ENCODE data around the gene KCNA1.
A peak's percentile ranks its signal among the peaks of the same experiment; 100 is the strongest.

Gene KCNA1

DNA sequence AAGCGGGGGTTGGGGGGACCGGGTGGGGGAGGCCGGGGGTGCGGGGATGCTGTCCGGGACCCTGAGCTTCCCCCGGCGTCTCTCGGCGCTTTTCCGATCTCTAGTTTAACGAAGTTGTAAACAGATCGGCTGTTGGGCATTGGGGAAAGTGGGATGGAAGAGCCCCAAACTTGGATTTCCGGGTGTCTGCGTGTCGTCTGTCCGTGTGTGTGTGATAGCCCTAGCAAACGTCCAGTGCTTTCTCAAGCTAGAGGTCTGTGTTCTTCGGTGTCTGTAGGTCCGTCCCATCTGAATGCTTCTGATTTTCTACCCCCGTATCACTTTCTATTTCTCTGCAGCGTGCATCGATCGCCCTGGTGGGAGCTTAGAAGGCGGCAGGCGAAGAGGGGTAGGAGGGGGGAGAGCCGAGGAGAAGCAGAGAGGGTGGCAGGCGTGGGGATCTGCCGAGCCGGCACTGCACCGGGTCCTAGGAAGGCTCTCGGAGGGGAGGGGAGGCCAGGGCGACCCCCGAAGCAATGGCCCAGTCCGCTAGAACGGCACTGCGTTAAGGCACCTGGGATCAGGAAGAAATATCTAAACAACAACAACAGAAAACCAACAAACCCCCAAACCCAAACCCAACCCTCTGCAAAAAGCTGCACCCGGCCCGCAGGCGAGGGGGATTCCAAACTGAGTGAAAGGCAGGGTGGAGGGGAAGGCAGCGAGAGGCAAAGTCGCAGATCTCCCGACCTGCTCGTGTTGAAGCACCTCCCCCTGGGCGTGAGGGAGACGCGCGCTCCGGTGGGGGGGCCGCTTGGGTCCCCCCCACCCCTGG lies 1.0 kb downstream of the KCNA1 start:
- 10% methylated on average over 26 to 35 of the region's 49 CpGs for WGBS, 2 experiments (ENCODE audit: insufficient coverage in 2 of 2)
- Histone ChIP-seq H3K4me3 (ENCODE audit: extremely low read depth, insufficient read depth, low read length, poor library complexity, severe bottlenecking) (peak overlapping the region; percentile 35), H3K27ac (ENCODE audit: low read depth, low read length, severe bottlenecking) (no peak overlapping the region), H3K9me3 (ENCODE audit: control insufficient read depth, low read length) (no peaks in the 10 kb centered on the region), H3K4me1 (ENCODE audit: control insufficient read depth, insufficient read depth, low read length, poor library complexity, severe bottlenecking) (peaks cover 6% of the 10 kb centered on the region), H3K36me3 (ENCODE audit: control insufficient read depth, insufficient read depth, low read length) (no peaks in the 10 kb centered on the region)

- Histone ChIP-seq H3K27ac (ENCODE audit: low read depth, low read length, severe bottlenecking) (no peak overlapping the region), H3K4me1 (ENCODE audit: control insufficient read depth, insufficient read depth, low read length, poor library complexity, severe bottlenecking) (peaks cover 6% of the 10 kb centered on the region), H3K9me3 (ENCODE audit: control insufficient read depth, low read length) (no peaks in the 10 kb centered on the region), H3K4me3 (ENCODE audit: extremely low read depth, insufficient read depth, low read length, poor library complexity, severe bottlenecking) (no peak overlapping the region), H3K36me3 (ENCODE audit: control insufficient read depth, insufficient read depth, low read length) (no peaks in the 10 kb centered on the region)
- 91 to 94% methylated on average over 45 to 60 of the region's 61 CpGs for WGBS, 2 experiments (ENCODE audit: insufficient coverage in 2 of 2)
Measured at GRCh38 chr12:4911316-4911994, 1.8 kb downstream of the KCNA1 start.

- Histone ChIP-seq H3K4me3 (ENCODE audit: extremely low read depth, insufficient read depth, low read length, poor library complexity, severe bottlenecking) (no peak overlapping the region), H3K9me3 (ENCODE audit: control insufficient read depth, low read length) (no peaks in the 10 kb centered on the region), H3K27ac (ENCODE audit: low read depth, low read length, severe bottlenecking) (no peak overlapping the region), H3K4me1 (ENCODE audit: control insufficient read depth, insufficient read depth, low read length, poor library complexity, severe bottlenecking) (no peaks in the 10 kb centered on the region), H3K36me3 (ENCODE audit: control insufficient read depth, insufficient read depth, low read length) (no peaks in the 10 kb centered on the region)
- 89% methylated on average over 2 of the region's 4 CpGs for WGBS, 2 experiments (ENCODE audit: insufficient coverage in 2 of 2)
Measured at GRCh38 chr12:4914720-4915119, 5.0 kb downstream of the KCNA1 start.

GRCh38 chr12:4915752-4916151 lies 6.0 kb downstream of the KCNA1 start:
- H3K36me3 ChIP-seq (ENCODE audit: control insufficient read depth, insufficient read depth, low read length): no peaks in the 10 kb centered on the region
- no peak overlapping the region for H3K27ac ChIP-seq (ENCODE audit: low read depth, low read length, severe bottlenecking)
- no peaks in the 10 kb centered on the region for H3K9me3 ChIP-seq (ENCODE audit: control insufficient read depth, low read length)
- no peak overlapping the region for H3K4me3 ChIP-seq (ENCODE audit: extremely low read depth, insufficient read depth, low read length, poor library complexity, severe bottlenecking)
- H3K4me1 ChIP-seq (ENCODE audit: control insufficient read depth, insufficient read depth, low read length, poor library complexity, severe bottlenecking): no peaks in the 10 kb centered on the region
- 91 to 93% methylated on average over 3 of the region's 4 CpGs for WGBS, 2 experiments (ENCODE audit: insufficient coverage in 2 of 2)

DNA sequence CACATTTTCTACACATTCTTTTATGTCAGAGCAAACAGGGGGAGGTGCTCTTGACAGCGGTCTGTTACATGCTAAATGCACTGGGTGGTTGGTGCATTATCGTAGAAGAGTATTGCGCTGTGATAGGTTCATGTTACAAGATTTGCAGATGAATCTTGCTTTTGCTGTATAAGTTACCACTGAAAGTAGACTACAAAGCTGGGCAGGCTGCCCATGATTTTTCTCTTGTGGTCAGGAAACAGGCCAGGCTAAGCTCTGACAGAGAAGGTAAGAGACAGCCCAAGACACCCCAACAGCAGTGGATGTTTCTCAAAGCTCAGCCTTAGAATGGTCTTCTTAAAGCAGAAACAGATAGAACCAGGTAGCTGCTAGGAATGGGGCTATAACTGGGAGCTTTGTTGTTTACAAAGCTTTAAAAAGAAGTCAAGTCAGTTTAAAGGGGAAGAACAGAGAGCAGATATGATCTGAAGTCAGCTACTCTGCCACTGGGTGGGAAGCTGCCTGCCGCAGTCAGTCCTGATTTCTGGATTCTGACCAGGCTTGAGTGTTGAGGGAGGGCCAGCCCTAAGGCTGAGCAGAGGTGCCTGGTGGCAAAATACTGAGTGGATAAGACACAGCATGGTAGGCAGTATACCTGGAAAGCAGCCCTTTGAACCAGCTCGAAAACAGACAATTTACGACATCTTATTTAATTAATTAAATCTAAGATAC lies 9.4 kb downstream of the KCNA1 start:
- Histone ChIP-seq H3K4me3 (ENCODE audit: extremely low read depth, insufficient read depth, low read length, poor library complexity, severe bottlenecking) (no peak overlapping the region), H3K36me3 (ENCODE audit: control insufficient read depth, insufficient read depth, low read length) (no peaks in the 10 kb centered on the region), H3K4me1 (ENCODE audit: control insufficient read depth, insufficient read depth, low read length, poor library complexity, severe bottlenecking) (no peaks in the 10 kb centered on the region), H3K9me3 (ENCODE audit: control insufficient read depth, low read length) (no peaks in the 10 kb centered on the region), H3K27ac (ENCODE audit: low read depth, low read length, severe bottlenecking) (no peak overlapping the region)
- WGBS, 2 experiments (ENCODE audit: insufficient coverage in 2 of 2): 87 to 97% methylated on average over 3 to 4 of the region's 6 CpGs

- 94 to 100% methylated on average over 6 of the region's 6 CpGs for WGBS, 2 experiments (ENCODE audit: insufficient coverage in 2 of 2)
- H3K36me3 ChIP-seq (ENCODE audit: control insufficient read depth, insufficient read depth, low read length): no peaks in the 10 kb centered on the region
- H3K4me1 ChIP-seq (ENCODE audit: control insufficient read depth, insufficient read depth, low read length, poor library complexity, severe bottlenecking): no peaks in the 10 kb centered on the region
- no peaks in the 10 kb centered on the region for H3K9me3 ChIP-seq (ENCODE audit: control insufficient read depth, low read length)
- H3K27ac ChIP-seq (ENCODE audit: low read depth, low read length, severe bottlenecking): no peak overlapping the region
- no peak overlapping the region for H3K4me3 ChIP-seq (ENCODE audit: extremely low read depth, insufficient read depth, low read length, poor library complexity, severe bottlenecking)
Measured at GRCh38 chr12:4932576-4932975, 22.9 kb downstream of the KCNA1 start.

DNA sequence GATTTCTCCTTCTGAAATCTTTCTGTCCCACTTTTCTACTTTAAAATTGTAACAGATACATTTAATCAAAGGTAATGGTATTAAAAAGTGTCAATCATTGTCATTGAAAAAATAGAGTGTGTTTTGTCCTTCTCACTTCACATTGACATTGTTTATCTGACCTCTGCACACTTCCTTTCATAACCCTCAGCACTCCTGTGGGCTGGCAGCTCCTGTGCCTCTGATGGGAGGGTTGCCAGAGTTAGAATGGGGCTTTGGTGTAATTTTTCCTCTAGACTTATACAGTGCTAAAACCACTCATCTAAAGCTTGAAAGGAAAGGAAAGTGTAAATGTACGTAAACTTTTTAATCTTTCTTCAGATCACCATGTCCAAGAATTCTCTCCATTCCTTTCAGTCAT lies 23.7 kb downstream of the KCNA1 start:
- Histone ChIP-seq H3K4me1 (ENCODE audit: control insufficient read depth, insufficient read depth, low read length, poor library complexity, severe bottlenecking) (no peaks in the 10 kb centered on the region), H3K4me3 (ENCODE audit: extremely low read depth, insufficient read depth, low read length, poor library complexity, severe bottlenecking) (no peak overlapping the region), H3K9me3 (ENCODE audit: control insufficient read depth, low read length) (no peaks in the 10 kb centered on the region), H3K27ac (ENCODE audit: low read depth, low read length, severe bottlenecking) (no peak overlapping the region), H3K36me3 (ENCODE audit: control insufficient read depth, insufficient read depth, low read length) (no peaks in the 10 kb centered on the region)
- WGBS, 2 experiments (ENCODE audit: insufficient coverage in 2 of 2): no CpG with 5 or more reads among the region's 1 CpG

DNA sequence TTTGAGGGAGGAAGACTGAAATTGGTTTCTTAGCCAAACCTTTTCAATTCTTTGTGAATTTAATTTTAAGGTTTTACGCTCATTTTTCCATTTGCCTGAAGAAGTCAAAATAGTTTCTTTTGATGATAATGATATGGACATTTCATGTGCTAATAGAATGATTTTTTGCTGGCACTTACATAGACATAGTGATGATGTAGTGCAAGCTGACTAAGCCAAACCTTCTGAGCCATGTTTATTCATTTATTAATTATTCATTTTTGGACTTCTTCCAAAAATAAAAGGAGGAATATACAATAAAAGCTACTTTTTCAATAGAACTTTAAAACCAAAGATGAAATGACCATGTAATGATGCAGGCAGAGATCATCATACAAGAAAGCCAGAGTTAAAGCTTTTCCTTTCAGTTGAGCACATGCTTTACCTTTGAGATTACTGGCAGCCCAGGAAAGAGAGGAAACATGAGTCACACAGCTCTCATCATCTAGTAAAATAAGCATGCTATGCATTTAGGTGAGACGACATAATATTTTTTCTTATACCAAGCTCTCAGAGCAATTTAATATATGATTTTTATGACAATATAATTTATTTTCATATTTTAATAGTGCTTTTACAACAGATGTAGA lies 24.8 kb downstream of the KCNA1 start:
- H3K9me3 ChIP-seq (ENCODE audit: control insufficient read depth, low read length): no peaks in the 10 kb centered on the region
- H3K27ac ChIP-seq (ENCODE audit: low read depth, low read length, severe bottlenecking): no peak overlapping the region
- WGBS, 2 experiments (ENCODE audit: insufficient coverage in 2 of 2): 100% methylated on average over 1 of the region's 2 CpGs

DNA sequence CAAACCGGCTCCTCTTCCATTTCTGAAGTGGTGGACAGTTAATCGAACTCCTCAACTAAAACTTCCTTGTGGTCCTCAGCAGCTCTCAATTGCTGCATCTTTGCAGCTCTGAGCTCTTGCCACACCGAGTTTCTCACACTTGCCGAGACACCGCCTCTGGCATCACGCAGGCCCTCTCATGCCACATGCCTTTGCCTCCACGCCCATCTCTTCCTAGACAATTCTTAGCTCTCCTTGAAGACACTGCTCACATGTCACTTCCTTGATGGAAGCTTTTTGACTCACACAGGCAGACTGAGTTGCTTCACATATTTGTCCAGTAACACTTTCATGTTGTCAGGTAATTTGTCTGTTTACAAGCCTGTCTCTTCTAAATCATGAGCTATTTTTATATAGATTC lies 29.2 kb downstream of the KCNA1 start:
- no peaks in the 10 kb centered on the region for H3K4me1 ChIP-seq (ENCODE audit: control insufficient read depth, insufficient read depth, low read length, poor library complexity, severe bottlenecking)
- H3K36me3 ChIP-seq (ENCODE audit: control insufficient read depth, insufficient read depth, low read length): no peaks in the 10 kb centered on the region
- WGBS, 2 experiments (ENCODE audit: insufficient coverage in 2 of 2): 90 to 91% methylated on average over 7 of the region's 7 CpGs
- no peak overlapping the region for H3K27ac ChIP-seq (ENCODE audit: low read depth, low read length, severe bottlenecking)
- H3K9me3 ChIP-seq (ENCODE audit: control insufficient read depth, low read length): no peaks in the 10 kb centered on the region
- no peak overlapping the region for H3K4me3 ChIP-seq (ENCODE audit: extremely low read depth, insufficient read depth, low read length, poor library complexity, severe bottlenecking)

More for the DNA sequence above, 24.8 kb downstream of the KCNA1 start:
- Histone ChIP-seq H3K36me3 (ENCODE audit: control insufficient read depth, insufficient read depth, low read length) (no peaks in the 10 kb centered on the region), H3K4me1 (ENCODE audit: control insufficient read depth, insufficient read depth, low read length, poor library complexity, severe bottlenecking) (no peaks in the 10 kb centered on the region), H3K4me3 (ENCODE audit: extremely low read depth, insufficient read depth, low read length, poor library complexity, severe bottlenecking) (no peak overlapping the region)

GRCh38 chr12:4939418-4940023 lies 29.8 kb downstream of the KCNA1 start:
- H3K36me3 ChIP-seq (ENCODE audit: control insufficient read depth, insufficient read depth, low read length): no peaks in the 10 kb centered on the region
- WGBS, 2 experiments (ENCODE audit: insufficient coverage in 2 of 2): 83 to 85% methylated on average over 7 to 11 of the region's 16 CpGs
- H3K4me3 ChIP-seq (ENCODE audit: extremely low read depth, insufficient read depth, low read length, poor library complexity, severe bottlenecking): no peak overlapping the region
- no peaks in the 10 kb centered on the region for H3K4me1 ChIP-seq (ENCODE audit: control insufficient read depth, insufficient read depth, low read length, poor library complexity, severe bottlenecking)
- H3K9me3 ChIP-seq (ENCODE audit: control insufficient read depth, low read length): no peaks in the 10 kb centered on the region
- H3K27ac ChIP-seq (ENCODE audit: low read depth, low read length, severe bottlenecking): no peak overlapping the region
